Hematopoietic multipotent progenitor cell (in vitro differentiated cells): Measurements from ENCODE around the gene CAMKMT. TPM values are rescaled to one million over a fixed set of nuclear protein-coding genes. Genes with fewer than 3 reads are reported as not detected.

Experiments used
- DNase-seq, 3 donors: peaks; one replicate each; pipeline ENCODE4 v3.0.0-alpha.2; 2011 to 2015; ENCODE audit warnings: low read depth in 2 of 3, low spot score in 2 of 3
- total RNA-seq: library from RNA; depleted of rRNA; stranded (reverse); fragments of >200 nt; gene quantifications from one replicate; pipeline ENCODE4 v1.2.3, GENCODE V29; 2012

CAMKMT gene
- total RNA-seq, 1 donor = 3.8 TPM

DNA sequence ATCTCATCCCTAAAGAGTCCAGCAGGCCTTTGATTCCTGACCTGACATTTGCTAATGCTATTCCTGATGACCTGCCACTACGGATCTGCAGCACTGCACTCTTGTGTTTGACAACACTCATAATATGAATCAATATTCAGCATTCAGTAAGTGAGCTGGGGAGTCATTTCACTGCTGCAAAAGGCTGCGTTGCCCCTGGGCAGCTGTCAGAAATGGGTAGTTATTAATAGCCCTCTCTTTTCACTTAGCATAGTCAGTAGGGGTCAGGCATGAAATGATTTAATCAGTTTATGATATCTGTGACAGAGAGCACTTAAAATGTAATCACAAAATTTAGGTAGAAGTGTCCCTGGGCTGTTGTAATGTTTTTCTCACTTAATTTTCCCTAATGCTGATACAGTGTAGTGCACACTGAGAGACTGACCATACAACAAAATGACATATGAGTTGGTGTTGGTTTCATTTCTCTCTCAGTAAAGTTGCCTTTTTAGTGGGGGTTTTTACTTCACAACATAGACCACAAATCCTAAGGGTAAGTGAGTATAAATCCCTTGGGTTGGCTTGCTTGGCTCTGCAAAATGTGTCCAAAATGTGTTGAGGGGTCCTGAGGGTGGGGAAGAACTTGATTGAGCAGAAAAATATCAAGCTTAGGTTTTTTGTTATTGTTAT lies 184.8 kb downstream of the CAMKMT start:
- DNase-seq = no peak

DNA sequence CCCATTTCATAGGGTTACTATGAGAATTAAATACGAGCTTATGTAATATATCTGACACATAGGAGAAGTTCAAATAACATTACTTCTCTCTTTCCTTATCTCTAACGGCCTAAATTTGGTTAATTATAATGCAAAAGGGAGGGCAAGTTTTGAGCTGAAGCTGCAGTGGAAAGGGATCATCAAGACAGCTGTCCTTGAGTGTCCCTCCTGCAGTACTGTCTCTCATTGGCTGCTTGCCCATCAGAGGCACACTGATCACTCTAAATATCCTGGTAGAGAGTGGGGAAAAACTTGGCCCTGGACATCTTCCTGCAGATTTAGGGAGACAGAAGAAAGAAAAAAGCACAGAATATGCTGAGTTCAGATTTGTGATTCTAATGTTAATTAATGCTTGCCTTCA lies 186.0 kb downstream of the CAMKMT start:
- DNase-seq = no peak

DNA sequence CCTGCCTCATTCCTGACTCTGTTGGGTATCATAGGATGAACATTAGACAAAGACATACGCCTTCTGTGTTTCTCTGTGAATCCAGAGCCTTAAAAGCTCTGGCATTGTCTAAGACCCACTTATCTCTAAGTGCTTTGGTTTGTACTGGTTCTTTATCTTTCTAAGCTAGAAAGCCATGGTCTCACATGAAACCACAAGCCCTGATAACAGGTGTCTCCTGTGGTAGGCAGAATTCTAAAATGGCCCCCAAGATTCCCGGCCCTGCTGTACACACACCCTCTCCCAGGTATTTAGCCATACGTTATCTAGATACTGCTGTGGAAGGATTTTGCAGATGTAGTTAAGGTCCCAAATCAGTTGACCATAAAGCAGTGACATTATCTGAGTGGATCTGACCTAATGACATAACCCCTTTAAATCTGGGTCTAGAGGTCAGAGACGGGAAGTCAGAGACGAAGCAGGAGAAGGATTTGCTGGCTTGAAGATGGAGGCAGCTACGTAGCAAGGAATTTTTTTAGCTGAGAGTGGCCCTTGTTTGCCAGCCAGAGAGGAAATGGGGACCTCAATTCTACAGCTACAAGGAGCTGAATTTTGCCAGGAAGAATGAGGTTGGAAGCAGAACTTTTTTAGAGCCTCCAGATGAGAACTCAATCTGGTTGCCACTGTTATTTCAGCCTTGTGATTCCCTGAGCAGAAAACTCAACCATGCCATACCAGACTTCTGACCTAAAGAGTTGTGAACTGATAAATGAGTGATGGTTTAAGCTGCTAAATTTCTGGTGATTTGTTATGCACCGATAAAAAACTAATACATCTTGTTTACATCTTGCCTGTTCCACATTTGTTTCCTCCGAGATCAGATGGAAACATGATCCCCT lies 186.7 kb downstream of the CAMKMT start:
- DNase-seq = no peak

DNA sequence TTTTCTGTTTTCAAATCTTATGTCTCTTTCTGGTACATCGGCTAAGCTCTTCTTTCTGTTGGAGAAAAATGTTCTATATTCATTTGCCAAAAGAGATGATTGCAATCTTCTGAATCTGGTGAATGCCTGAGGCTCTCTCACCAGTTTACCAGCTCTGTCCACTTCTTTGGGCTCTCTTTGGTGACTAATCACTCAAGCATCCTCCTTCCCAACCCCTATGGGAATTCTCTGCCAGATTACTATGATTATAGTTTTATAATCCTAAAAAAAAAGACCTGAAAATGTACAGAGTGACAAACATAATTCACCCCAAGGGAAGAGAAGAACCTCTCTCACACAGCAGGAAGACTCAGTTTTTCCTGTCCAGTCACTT lies 187.3 kb downstream of the CAMKMT start:
- DNase-seq = no peak

DNA sequence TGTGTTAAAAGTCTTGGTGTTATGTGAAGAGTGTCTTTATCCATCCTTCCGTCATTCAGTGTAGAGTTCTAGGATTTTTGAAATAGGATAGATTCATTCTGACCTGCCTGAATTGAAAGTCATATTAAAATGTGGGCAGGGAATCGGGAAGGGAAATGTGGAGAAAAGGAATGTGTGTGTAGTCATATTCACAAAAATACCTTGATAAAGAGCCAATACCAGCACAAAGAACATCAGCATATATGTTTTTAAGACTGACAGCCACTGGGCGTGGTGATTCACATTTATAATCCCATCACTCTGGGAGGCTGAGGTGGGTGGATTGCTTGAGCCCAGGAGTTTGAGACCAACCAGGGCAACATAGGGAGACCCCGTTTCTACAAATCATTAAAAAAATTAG lies 188.1 kb downstream of the CAMKMT start:
- DNase-seq = no peak

DNA sequence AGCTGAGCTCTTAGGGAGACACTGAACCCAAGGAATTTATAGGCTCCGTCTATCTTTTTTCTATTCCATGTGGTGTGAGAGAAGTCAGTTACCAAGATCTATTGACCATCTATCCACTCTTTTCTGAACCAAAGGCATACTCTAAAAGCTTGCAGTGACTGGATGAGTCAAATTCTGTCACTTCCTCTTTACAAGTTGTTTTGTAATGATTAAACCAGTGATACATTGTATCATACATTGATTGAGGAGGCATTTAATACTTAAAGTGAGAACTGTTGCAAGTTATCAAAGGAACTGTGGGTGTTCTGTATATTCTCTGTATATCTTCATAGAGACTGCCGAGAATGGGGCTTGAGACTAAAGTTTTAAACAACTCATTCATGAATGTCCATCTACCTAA lies 188.8 kb downstream of the CAMKMT start:
- no peak for DNase-seq

DNA sequence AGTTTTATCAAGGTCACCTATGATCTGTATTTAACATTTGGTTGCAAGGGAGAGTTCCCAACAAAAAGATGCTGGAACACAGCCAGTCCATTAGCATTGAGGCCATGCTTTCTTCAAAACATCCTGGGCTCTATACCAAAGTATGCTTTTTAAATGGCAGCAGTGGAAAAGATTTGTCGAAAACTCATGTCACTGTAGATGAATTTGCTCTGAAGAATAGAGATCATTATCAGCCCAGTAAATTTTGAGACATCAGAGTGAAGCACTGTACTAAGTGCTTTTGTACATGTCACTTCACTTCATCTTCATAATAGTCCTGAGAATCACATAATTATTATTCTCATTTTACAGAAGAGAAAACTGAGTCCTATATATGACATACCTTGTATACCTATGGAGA lies 189.8 kb downstream of the CAMKMT start:
- DNase-seq = no peak

GRCh38 chr2:44553456-44553855 lies 191.7 kb downstream of the CAMKMT start:
- no peak for DNase-seq

- no peak for DNase-seq
Observed at GRCh38 chr2:44555700-44556099, 194.0 kb downstream of the CAMKMT start.

- no peak for DNase-seq
Observed at GRCh38 chr2:44559108-44559507, 197.4 kb downstream of the CAMKMT start.

GRCh38 chr2:44560352-44560751 lies 198.6 kb downstream of the CAMKMT start:
- peak in 2 of 3 donors; percentile 2 to 3 for DNase-seq

- no peak for DNase-seq
Observed at GRCh38 chr2:44560941-44561340, 199.2 kb downstream of the CAMKMT start.

GRCh38 chr2:44562737-44563136 lies 201.0 kb downstream of the CAMKMT start:
- DNase-seq = no peak

DNA sequence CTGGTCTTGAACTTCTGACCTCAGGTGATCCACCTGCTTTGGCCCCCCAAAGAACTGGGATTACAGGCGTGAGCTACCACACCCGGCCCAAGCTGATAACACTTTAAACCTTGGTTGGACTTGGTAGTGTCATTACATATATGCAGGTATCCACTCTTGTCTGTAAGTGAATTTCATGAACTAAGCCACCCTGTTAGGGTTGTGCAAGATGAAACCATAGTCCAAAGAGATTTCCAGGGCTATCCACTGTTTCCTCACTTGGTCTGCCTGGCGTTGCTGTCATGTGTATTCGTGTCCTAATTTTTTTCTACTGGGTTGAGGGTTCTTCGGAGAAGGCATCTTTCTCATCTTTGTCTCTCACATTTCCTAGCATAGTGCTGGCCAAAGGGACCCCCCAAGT lies 203.0 kb downstream of the CAMKMT start:
- no peak for DNase-seq

- no peak for DNase-seq
Observed at GRCh38 chr2:44566059-44566458, 204.3 kb downstream of the CAMKMT start.

DNA sequence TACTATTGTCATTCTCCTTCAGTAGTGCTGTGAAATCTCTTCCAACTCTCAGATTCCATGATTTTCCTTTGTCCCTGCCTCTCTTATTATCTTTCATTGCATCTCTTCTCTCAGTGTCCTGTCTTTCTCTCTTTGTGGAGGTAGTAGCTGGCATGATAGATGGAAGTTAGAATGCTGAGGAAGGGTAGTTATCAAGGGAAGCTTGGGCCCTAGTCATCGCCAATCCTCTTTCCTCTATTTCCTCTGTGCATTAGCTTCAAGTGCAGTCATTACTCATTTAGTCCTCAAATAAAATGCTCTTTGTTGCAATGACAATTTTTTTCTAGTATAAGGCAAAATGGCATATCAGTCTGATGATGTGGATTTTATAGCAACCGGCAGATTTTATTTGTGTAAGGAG lies 207.7 kb downstream of the CAMKMT start:
- no peak for DNase-seq

DNA sequence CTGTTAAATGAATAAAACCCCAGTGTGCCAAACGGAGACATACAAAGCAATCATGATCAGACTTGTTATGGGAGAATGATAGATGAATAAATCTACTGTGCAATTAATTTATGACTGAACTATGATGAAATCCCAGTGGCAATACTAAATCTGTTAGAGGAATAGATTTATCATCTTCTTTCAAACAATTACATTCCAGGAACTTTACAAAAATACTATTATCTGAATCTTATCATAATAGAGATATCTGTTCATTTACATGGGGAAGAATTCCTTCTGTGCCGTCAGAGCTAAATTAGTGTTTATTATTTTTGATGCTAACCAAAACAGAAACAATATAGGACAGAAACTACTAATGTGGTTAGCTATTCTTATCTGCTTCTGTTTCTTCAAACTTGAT lies 208.5 kb downstream of the CAMKMT start:
- no peak for DNase-seq

- DNase-seq = no peak
Observed at GRCh38 chr2:44570777-44571176, 209.0 kb downstream of the CAMKMT start.

GRCh38 chr2:44572196-44572900 lies 210.6 kb downstream of the CAMKMT start:
- no peak for DNase-seq

DNA sequence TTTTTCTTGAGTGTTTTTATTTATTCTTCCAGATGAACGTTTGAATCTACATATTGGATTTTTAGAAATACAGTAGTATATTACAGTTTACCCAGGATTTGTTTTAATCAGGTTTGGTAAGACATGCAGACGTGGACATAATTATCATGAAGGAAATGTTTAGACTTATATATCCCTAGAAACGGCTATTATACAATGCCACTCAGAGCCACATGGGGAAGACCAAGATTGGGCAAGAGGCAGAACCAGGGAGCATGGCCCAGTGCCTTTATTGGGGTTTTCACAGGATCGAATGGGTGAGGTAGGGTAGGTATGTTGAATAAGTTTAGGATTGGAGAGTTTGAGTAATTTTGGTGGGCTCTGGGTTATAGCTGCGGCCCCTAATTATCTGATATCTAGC lies 212.2 kb downstream of the CAMKMT start:
- DNase-seq = no peak

DNA sequence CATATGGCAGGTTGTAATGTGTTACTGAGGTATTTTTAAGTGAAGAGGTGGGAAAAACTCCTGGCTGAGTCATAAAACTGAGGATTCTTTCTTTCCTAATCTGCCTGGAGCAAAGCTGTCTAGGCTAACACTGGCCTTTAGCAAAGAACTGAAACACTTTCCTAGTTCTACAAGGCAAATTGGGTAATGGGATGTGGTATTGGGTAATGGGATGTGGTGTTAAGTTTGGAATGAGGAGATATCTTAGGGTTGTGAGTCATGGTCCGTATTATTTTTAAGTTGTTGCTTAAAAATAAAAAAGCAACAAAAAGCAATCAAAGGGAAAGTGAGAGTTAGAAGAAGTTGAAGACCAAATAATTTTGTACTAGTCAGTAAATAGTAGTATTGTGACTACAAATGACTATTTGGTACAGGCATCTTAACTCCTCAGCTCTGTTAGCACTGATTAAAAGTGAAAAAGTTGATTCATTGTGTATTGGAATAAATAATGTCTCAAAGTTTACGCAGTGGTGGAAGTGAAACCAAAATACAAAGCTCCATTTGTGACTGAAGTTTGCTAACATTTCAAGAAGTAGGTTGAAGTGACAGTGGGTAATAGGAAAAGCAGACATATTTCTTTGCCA lies 216.8 kb downstream of the CAMKMT start:
- DNase-seq = peak in 1 of 3 donors; percentile 8
